Aorta (tissue), 5 donors: ENCODE data around the gene LILRB1. TPM values are rescaled to one million over a fixed set of nuclear protein-coding genes. Genes with fewer than 3 reads are reported as not detected.
"Not testable (repeated sequence)": the region's sequence is repeated elsewhere in the genome, so short reads cannot be mapped to it uniquely, and the experiment has no call there.

Experiments
- ATAC-seq: fragments of 200-7000 bp; cut with Tn5 transposase; one replicate; pipeline ENCODE4 v1.9.1; 2022; ENCODE audit warnings: moderate library complexity; ENCODE audit not compliant: low FRiP score
- DNase-seq, 2 donors: peaks; one replicate each; pipeline ENCODE4 v3.0.0-alpha.2; 2020
- H3K27ac ChIP-seq, 2 donors: one replicate each; pipeline ENCODE4 v1.5.1; 2013; ENCODE audit warnings: low read length in 2 of 2, mild to moderate bottlenecking in 2 of 2, moderate library complexity in 2 of 2, control low read depth in 1 of 2, inconsistent platforms in 1 of 2, low read depth in 1 of 2
- H3K27me3 ChIP-seq, 2 donors: one replicate each; pipeline ENCODE4 v1.6.1; 2013; ENCODE audit warnings: control low read depth in 1 of 2, low read length in 1 of 2, mild to moderate bottlenecking in 1 of 2, moderate library complexity in 1 of 2; ENCODE audit not compliant: insufficient read depth in 2 of 2, control insufficient read depth in 1 of 2
- H3K36me3 ChIP-seq, 2 donors: one replicate each; pipeline ENCODE4 v1.6.1; 2013; ENCODE audit warnings: control low read depth in 1 of 2, low read length in 1 of 2, mild to moderate bottlenecking in 1 of 2; ENCODE audit not compliant: insufficient read depth in 2 of 2, control insufficient read depth in 1 of 2
- H3K4me1 ChIP-seq, 2 donors: one replicate each; pipeline ENCODE4 v1.6.1; 2013; ENCODE audit warnings: low read length in 2 of 2, control low read depth in 1 of 2, mild to moderate bottlenecking in 1 of 2, moderate library complexity in 1 of 2; ENCODE audit not compliant: insufficient read depth in 2 of 2, control insufficient read depth in 1 of 2
- H3K4me3 ChIP-seq, 2 donors: one replicate each; pipeline ENCODE4 v1.5.1; 2013; ENCODE audit warnings: low read length in 2 of 2, control low read depth in 1 of 2, mild to moderate bottlenecking in 1 of 2
- H3K9me3 ChIP-seq: one replicate; pipeline ENCODE4 v1.6.1; 2013; ENCODE audit warnings: mild to moderate bottlenecking, low read length; ENCODE audit not compliant: control insufficient read depth
- WGBS, 2 donors: extraction: QIAGEN DNeasy Blood & Tissue Kit; methylation state at CpG; one replicate each; pipeline ENCODE4 v1.1.7; 2013; 5-methylcytosine and 5-hydroxymethylcytosine counted together
- intact Hi-C, 2 donors: fragments of 100-400 bp; cut with DNase I; formaldehyde crosslinking; loops; one replicate each; pipeline versions ENCODE4 v1.14.2 to v1.15.0; 2022
- long read RNA-seq, 2 donors: library from polyadenylated mRNA; unstranded; transcript quantifications; one replicate each; pipeline ENCODE4 v2.0.0, GENCODE V29; 2020 to 2021
- polyA plus RNA-seq, 2 donors: library from polyadenylated mRNA; stranded (reverse); fragments of 200-250 nt; gene quantifications; one replicate each; pipeline ENCODE4 v1.2.3, GENCODE V29; 2013
- total RNA-seq, 2 donors: library from RNA; stranded (reverse); fragmentation: NEBNext Ultra II Directional; extraction: Animal tissue kit (Norgen Biotek cat#: 25700); gene quantifications; one replicate each; pipeline ENCODE4 v1.2.1, GENCODE V29; 2021
- donor health status: healthy with polysubstance abuse.
- donor health status: Bipolar disorder and iron deficiency.
- donor health status: DM: no; HTN: no; CAD: no.
- donor health status: DM: no; HTN: no; CAD: no.
- donor health status: DM: yes; HTN: yes; CAD: no.

Gene LILRB1
- total RNA-seq (10 to 100 TPM in 1 of 2 donors, 1 to 10 TPM in 1; 7.7 to 21.3 TPM), polyA plus RNA-seq (1 to 10 TPM in 1 of 2 donors, under 1 TPM in 1; 0.61 to 6.3 TPM)
- long read RNA-seq, donor 1, partial matches to known transcripts = 10 of 22 reads
- long read RNA-seq, donor 1, other reads (novel, unspliced or antisense) = 6 of 22 reads
- long read RNA-seq, donor 2, partial matches to known transcripts = 5 of 13 reads
- long read RNA-seq, donor 2, other reads (novel, unspliced or antisense) = 6 of 13 reads

DNA sequence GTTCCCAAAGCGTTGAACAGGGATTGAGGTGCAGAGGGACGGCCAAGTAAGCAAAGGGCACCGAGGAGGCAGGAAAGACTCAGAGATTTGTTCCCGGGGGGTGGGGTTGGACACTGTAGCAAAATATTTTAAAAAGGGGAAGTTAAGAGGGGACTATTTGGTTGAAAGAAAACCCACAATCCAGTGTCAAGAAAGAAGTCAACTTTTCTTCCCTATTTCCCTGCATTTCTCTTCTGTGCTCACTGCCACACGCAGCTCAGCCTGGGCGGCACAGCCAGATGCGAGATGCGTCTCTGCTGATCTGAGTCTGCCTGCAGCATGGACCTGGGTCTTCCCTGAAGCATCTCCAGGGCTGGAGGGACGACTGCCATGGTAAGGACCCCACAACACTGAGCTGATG is at the start of gene LILRB1:
Gene LILRB1, plus strand, starts transcription at position 223 of the 400 bp plus-strand sequence. CDS start 590 bp downstream, outside the sequence.
- H3K4me3 ChIP-seq, H3K36me3 ChIP-seq, H3K4me1 ChIP-seq, H3K27me3 ChIP-seq, H3K9me3 ChIP-seq, DNase-seq, ATAC-seq, H3K27ac ChIP-seq, intact Hi-C loops: not testable (repeated sequence)
- 67 to 73% methylated on average over 9 of the region's 9 CpGs for WGBS, 2 donors

- 67 to 73% methylated on average over 5 of the region's 5 CpGs for WGBS, 2 donors
- DNase-seq = no peak
- intact Hi-C loops = no loop called here
These were observed 43.9 kb upstream of the LILRB1 start for GRCh38 chr19:54586397-54586796.

GRCh38 chr19:54587026-54587425 is 43.3 kb upstream of the LILRB1 start:
- Histone ChIP-seq H3K27me3 (peaks cover 0 to 2% of the 10 kb centered on the region in 2 donors), H3K36me3 (no peaks in the 10 kb centered on the region), H3K9me3 (peaks cover 5% of the 10 kb centered on the region), H3K4me1 (no peaks in the 10 kb centered on the region), H3K4me3 (no peak overlapping the region), H3K27ac (no peak overlapping the region)
- ATAC-seq (no peak), DNase-seq (no peak)
- intact Hi-C loops = no loop called here
- WGBS, 2 donors = 64 to 70% methylated on average over 7 of the region's 7 CpGs

More at GRCh38 chr19:54586397-54586796, 43.9 kb upstream of the LILRB1 start:
- no peak overlapping the region for H3K27ac ChIP-seq
- H3K4me1 ChIP-seq = no peaks in the 10 kb centered on the region
- peaks cover 0 to 2% of the 10 kb centered on the region in 2 donors for H3K27me3 ChIP-seq
- H3K4me3 ChIP-seq = no peak overlapping the region
- no peaks in the 10 kb centered on the region for H3K36me3 ChIP-seq
- ATAC-seq = no peak
- H3K9me3 ChIP-seq = peaks cover 5% of the 10 kb centered on the region

GRCh38 chr19:54593445-54593844 is 36.8 kb upstream of the LILRB1 start, which contains the start of gene LILRA1:
Gene LILRA1, plus strand, starts transcription at chr19:54593632. Its CDS starts 613 bp downstream, at chr19:54594245.
- ATAC-seq, intact Hi-C loops, DNase-seq, H3K36me3 ChIP-seq, H3K4me3 ChIP-seq, H3K4me1 ChIP-seq, H3K27me3 ChIP-seq, H3K9me3 ChIP-seq, H3K27ac ChIP-seq: not testable (repeated sequence)
- WGBS, 2 donors = 69% methylated on average over 6 of the region's 6 CpGs

DNA sequence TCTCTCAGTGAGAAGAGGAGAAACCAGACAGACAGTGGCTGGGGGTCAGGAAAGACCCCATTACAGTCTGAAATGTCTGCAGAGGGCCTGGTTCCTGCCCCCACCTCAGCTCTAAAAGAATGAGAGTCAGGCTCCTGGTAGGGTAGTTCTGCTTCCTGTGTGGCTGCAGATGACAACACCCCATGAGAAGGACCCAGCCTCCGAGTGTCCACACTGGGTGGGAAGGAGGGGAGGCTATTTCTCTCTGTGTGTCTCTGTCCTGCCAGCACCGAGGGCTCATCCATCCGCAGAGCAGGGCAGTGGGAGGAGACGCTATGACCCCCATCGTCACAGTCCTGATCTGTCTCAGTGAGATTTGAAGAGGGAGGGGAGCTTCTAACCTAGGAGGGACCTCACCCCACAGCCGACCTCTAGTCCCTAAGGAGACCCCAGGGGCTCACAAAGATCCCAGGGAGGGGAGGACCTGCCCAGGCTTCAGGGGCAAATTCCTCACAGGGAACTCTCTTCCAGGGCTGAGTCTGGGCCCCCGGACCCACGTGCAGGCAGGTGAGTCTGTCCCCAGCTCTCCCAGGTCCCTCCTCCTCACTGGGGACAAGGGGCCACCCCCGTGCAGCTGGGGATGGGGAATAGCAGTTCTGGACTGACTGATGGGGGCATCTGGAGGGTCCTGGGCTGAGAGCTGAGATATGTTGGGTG is 36.2 kb upstream of the LILRB1 start:
- H3K9me3 ChIP-seq, DNase-seq, H3K27ac ChIP-seq, H3K36me3 ChIP-seq, H3K4me3 ChIP-seq, H3K27me3 ChIP-seq, H3K4me1 ChIP-seq, intact Hi-C loops: not testable (repeated sequence)
- 63 to 74% methylated on average over 9 of the region's 9 CpGs for WGBS, 2 donors
- ATAC-seq = peak; percentile 27

DNA sequence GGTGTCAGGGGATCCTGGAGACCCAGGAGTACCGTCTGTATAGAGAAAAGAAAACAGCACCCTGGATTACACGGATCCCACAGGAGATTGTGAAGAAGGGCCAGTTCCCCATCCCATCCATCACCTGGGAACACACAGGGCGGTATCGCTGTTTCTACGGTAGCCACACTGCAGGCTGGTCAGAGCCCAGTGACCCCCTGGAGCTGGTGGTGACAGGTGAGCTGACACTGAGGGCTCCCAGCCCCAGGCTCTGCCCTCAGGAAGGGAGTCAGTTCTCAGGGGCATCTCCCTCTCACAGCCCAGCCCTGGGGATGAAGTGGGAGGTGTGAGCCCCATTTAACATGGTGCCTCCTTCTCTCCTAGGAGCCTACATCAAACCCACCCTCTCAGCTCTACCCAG is 35.5 kb upstream of the LILRB1 start:
- intact Hi-C loops = no loop called here
- H3K4me1 ChIP-seq = no peaks in the 10 kb centered on the region
- no peak overlapping the region for H3K4me3 ChIP-seq
- no peak for DNase-seq
- 76 to 82% methylated on average over 5 of the region's 5 CpGs for WGBS, 2 donors
- peaks cover 3% of the 10 kb centered on the region for H3K9me3 ChIP-seq
- ATAC-seq = no peak
- H3K27me3 ChIP-seq = no peaks in the 10 kb centered on the region
- no peak overlapping the region for H3K27ac ChIP-seq
- no peaks in the 10 kb centered on the region for H3K36me3 ChIP-seq

DNA sequence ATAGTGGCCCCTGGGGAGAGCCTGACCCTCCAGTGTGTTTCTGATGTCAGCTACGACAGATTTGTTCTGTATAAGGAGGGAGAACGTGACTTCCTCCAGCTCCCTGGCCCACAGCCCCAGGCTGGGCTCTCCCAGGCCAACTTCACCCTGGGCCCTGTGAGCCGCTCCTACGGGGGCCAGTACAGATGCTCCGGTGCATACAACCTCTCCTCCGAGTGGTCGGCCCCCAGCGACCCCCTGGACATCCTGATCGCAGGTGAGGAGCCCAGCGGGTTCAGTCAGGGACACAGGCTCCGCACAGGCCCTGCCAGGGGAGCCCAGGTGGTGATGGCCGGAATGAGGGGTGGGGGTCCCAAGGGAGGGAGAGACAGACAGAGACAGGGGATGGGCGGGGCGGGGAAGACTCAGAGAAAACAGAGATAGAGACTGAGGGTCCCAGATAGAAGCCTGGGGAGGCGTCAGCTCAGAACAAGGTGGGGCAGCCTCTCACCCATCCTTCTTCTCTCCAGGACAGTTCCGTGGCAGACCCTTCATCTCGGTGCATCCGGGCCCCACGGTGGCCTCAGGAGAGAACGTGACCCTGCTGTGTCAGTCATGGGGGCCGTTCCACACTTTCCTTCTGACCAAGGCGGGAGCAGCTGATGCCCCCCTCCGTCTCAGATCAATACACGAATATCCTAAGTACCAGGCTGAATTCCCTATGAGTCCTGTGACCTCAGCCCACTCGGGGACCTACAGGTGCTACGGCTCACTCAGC is 34.4 kb upstream of the LILRB1 start:
- peak in 1 of 2 donors; percentile 67 for DNase-seq
- H3K4me3 ChIP-seq, H3K27ac ChIP-seq, H3K36me3 ChIP-seq, H3K4me1 ChIP-seq, ATAC-seq, H3K9me3 ChIP-seq, H3K27me3 ChIP-seq, intact Hi-C loops: not testable (repeated sequence)
- 87 to 88% methylated on average over 25 to 26 of the region's 26 CpGs for WGBS, 2 donors

DNA sequence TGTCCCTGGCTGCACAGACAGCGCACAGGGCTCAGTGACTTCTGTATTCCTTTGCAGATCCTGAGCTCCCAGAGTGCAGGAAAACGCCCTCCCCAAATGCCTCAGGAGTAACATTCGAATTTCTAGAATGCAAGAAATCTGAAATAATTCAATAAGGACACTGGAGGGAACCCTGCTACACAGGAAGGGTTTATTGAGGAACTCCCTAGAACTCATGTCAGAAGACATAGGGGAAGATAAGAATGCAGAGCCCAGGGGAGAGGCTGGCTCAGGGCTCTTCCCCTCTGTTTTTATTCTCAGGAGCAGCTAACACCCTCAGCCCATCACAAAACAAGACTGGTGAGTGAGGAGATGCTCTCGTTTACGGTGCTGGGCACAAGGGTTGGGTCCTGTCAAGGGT is 30.1 kb upstream of the LILRB1 start:
- Histone ChIP-seq H3K4me3 (no peak overlapping the region), H3K27ac (no peak overlapping the region), H3K9me3 (no peaks in the 10 kb centered on the region), H3K27me3 (no peaks in the 10 kb centered on the region), H3K4me1 (no peaks in the 10 kb centered on the region), H3K36me3 (no peaks in the 10 kb centered on the region)
- ATAC-seq (no peak), DNase-seq (no peak)
- 60 to 65% methylated on average over 5 of the region's 5 CpGs for WGBS, 2 donors
- intact Hi-C loops = no loop called here
